Measurements from ENCODE around the gene HEXB.
"Not testable (repeated sequence)": the region's sequence is repeated elsewhere in the genome, so short reads cannot be mapped to it uniquely, and the experiment has no call there.

The HEXB gene

GRCh38 chr5:74736759-74737158 is 51.7 kb downstream of the HEXB start:
- TF ChIP-seq, protein P1, sequence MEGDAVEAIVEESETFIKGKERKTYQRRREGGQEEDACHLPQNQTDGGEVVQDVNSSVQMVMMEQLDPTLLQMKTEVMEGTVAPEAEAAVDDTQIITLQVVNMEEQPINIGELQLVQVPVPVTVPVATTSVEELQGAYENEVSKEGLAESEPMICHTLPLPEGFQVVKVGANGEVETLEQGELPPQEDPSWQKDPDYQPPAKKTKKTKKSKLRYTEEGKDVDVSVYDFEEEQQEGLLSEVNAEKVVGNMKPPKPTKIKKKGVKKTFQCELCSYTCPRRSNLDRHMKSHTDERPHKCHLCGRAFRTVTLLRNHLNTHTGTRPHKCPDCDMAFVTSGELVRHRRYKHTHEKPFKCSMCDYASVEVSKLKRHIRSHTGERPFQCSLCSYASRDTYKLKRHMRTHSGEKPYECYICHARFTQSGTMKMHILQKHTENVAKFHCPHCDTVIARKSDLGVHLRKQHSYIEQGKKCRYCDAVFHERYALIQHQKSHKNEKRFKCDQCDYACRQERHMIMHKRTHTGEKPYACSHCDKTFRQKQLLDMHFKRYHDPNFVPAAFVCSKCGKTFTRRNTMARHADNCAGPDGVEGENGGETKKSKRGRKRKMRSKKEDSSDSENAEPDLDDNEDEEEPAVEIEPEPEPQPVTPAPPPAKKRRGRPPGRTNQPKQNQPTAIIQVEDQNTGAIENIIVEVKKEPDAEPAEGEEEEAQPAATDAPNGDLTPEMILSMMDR (conservative IDR thresholded peaks at IDR 0.05; ENCODE audit: low read depth): no peak
- DNase-seq (ENCODE audit: low spot score): no peak
- ChIA-PET CTCF (no interaction called here), POLR2A (ENCODE audit: low non-redundant PET) (no interaction called here)
- H3K27ac ChIP-seq: no peak overlapping the region

DNA sequence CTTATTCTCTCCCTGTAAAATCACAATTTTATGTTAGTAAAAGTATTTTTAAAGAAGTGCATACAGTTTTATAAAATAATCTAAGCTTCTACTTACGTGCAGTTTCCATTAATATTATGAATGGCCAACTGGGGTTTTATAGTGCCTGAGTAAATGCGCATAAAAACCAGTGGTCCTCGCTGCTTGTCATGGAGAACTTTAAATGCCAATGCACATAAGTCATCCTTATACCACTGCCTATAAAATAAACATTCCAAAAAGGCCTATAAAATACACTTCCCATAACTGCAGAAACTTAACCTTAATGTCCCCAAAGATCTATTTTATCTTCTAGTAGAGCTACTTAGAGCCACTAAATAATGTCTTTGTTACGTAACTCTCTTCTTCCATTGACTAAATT is 53.4 kb downstream of the HEXB start:
- DNase-seq (ENCODE audit: low spot score): no peak
- H3K27ac ChIP-seq: no peak overlapping the region
- ChIA-PET CTCF (interaction anchor here (0.7 to 0.9 kb wide), 3 partner anchors 23 to 1941 kb away, joined by 3 to 6 read pairs (median 4); no protein-coding TSS in a partner anchor), POLR2A (ENCODE audit: low non-redundant PET) (no interaction called here)
- TF ChIP-seq, protein P1 (conservative IDR thresholded peaks at IDR 0.05; ENCODE audit: low read depth): no peak

DNA sequence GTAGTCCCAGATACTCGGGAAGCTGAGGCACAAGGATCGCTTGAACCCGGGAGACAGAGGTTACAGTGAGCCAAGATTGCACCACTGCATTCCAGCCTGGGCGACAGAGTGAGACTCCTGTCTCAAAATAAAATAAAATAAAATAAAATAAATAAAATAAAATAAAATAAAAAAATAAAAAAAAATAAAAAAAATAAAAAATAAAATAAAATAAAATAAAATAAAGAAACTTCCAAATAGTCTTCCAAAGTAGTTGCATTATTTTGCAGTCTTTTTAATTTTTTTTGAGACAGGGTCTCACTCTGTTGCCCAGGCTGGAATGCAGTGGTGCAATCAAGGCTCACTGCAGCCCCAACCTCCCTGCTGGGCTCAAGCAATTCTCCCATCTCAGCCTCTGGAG is 63.7 kb downstream of the HEXB start:
- DNase-seq (ENCODE audit: low spot score); POLR2A ChIA-PET (ENCODE audit: low non-redundant PET); CTCF ChIA-PET; H3K27ac ChIP-seq: not testable (repeated sequence)

DNA sequence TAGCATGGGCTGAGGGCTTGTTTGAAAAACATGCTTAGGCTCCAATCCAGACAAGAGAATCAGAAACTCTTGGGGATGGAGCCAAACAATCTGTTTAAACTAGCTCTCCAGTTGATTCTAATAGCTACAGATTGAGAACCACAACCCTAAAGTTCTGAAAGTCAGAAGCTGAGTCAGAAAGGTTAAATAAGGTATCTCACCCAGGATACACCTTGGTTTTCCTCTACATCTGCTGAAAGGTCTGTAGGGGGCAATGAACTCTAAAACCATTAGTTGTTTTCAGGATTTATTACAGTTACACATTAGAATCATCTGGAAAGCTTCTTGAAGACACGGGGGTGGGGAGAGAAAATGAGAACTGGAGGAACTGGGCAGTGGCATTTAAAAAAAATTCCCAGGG is 76.2 kb downstream of the HEXB start:
- H3K27ac ChIP-seq: no peak overlapping the region
- DNase-seq (ENCODE audit: low spot score): peak; percentile 45
- TF ChIP-seq, protein P1 (conservative IDR thresholded peaks at IDR 0.05; ENCODE audit: low read depth): no peak
- ChIA-PET CTCF (interaction anchor here (0.5 to 1.7 kb wide), 6 partner anchors 23 to 158 kb away, joined by 3 to 6 read pairs (median 3); no protein-coding TSS in a partner anchor), POLR2A (ENCODE audit: low non-redundant PET) (no interaction called here)

GRCh38 chr5:74762599-74762998 is 77.6 kb downstream of the HEXB start:
- peak; percentile 97 for DNase-seq (ENCODE audit: low spot score)
- ChIA-PET POLR2A (ENCODE audit: low non-redundant PET) (no interaction called here), CTCF (interaction anchor here (0.6 to 1.7 kb wide), 3 partner anchors 140 to 746 kb away, joined by 3 read pairs; no protein-coding TSS in a partner anchor)
- TF ChIP-seq, protein P1 (conservative IDR thresholded peaks at IDR 0.05; ENCODE audit: low read depth): no peak
- H3K27ac ChIP-seq: no peak overlapping the region

GRCh38 chr5:74763504-74763903 is 78.5 kb downstream of the HEXB start:
- TF ChIP-seq, protein P1 (conservative IDR thresholded peaks at IDR 0.05; ENCODE audit: low read depth): no peak
- CTCF ChIA-PET: interaction anchor here (0.6 to 0.7 kb wide), 2 partner anchors 16 to 48 kb away, joined by 3 to 5 read pairs; no protein-coding TSS in a partner anchor
- DNase-seq (ENCODE audit: low spot score): peak; percentile 23
- POLR2A ChIA-PET (ENCODE audit: low non-redundant PET): no interaction called here
- no peak overlapping the region for H3K27ac ChIP-seq

DNA sequence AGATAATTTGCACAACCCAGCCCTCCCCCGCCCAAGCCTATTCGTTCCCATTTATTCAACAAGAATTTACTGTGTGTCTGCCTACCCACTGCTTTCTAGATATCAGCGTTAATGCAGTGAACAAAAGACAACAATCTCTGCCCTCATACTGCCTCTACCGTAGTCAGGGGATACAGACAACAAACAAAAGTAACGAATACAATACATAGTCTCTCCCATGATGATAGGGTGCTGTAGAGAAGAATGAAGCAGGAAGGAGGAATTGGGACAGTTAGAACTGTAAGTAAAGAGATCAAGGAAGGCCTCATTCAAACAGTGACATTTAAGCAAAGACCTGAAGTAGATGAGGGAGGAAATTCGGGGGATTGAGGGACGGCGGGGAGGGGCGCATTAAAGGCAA is 80.2 kb downstream of the HEXB start:
- CTCF ChIA-PET: interaction anchor here (0.7 to 2.0 kb wide), 2 partner anchors 15 to 195 kb away, joined by 3 to 7 read pairs; no protein-coding TSS in a partner anchor

More for the DNA sequence above, 80.2 kb downstream of the HEXB start:
- POLR2A ChIA-PET (ENCODE audit: low non-redundant PET): no interaction called here
- H3K27ac ChIP-seq: peak overlapping the region; percentile 94
- TF ChIP-seq, protein P1 (conservative IDR thresholded peaks at IDR 0.05; ENCODE audit: low read depth): no peak
- peak; percentile 48 for DNase-seq (ENCODE audit: low spot score)

Measured in RWPE1 (cell line).